ENCODE results near the gene NHERF1.

- no peak for TF ChIP-seq CTCF (CRISPR knock-in tag; IDR thresholded peaks at IDR 0.05)
- no peak for TF ChIP-seq ZNF563 (CRISPR knock-in tag; IDR thresholded peaks at IDR 0.05)
- no peak for TF ChIP-seq ZMAT3 (CRISPR knock-in tag; conservative IDR thresholded peaks at IDR 0.05)
- no peak for TF ChIP-seq NBN (conservative IDR thresholded peaks at IDR 0.05)
- TF ChIP-seq ZBTB37 (CRISPR knock-in tag; IDR thresholded peaks at IDR 0.05) = no peak
Observed at GRCh38 chr17:74779501-74779900, 31.1 kb downstream of the NHERF1 start.
